PC-9 (cell line): Measurements from ENCODE around the gene KIF1C.

Experiments used
- CTCF ChIP-seq: fragments of 200-600 bp; sonication (generic); conservative IDR thresholded peaks from 2 replicates; pipeline ENCODE4 v1.6.1; 2017; ENCODE audit warnings: mixed run types, antibody characterized with exemption, mild to moderate bottlenecking, moderate library complexity
- EZH2 ChIP-seq: fragments of 200-600 bp; sonication (generic); IDR thresholded peaks from 2 replicates; pipeline ENCODE4 v1.8.0; 2017; ENCODE audit warnings: antibody characterized with exemption, low read depth

- TF ChIP-seq CTCF (no peak), EZH2 (no peak)
Measured at GRCh38 chr17:4950746-4951204, 47.0 kb upstream of the KIF1C start, which contains the start of gene ENO3.
